Uterus (tissue), 4 donors: Measurements from ENCODE around the gene C4orf50. TPM values are rescaled to one million over a fixed set of nuclear protein-coding genes. Genes with fewer than 3 reads are reported as not detected.
A peak's percentile ranks its signal among the peaks of the same experiment; 100 is the strongest.

Source experiments
- DNase-seq, 2 donors: peaks; one replicate each; pipeline ENCODE4 v3.0.0-alpha.2; 2019 to 2020
- H3K27ac ChIP-seq, 2 donors: fragments of 200-600 bp; sonication (generic); 1 replicate in 1 of 2; 2 replicates in 1 of 2; pipeline ENCODE4 v1.5.1; 2016 to 2018
- H3K27me3 ChIP-seq, 2 donors: fragments of 200-600 bp; sonication (generic); one replicate each; pipeline ENCODE4 v1.5.1; 2018 to 2019; ENCODE audit warnings: control low read depth in 1 of 2
- H3K36me3 ChIP-seq, 2 donors: fragments of 200-600 bp; sonication (generic); one replicate each; pipeline ENCODE4 v1.5.1; 2019; ENCODE audit warnings: control low read depth in 1 of 2
- H3K4me1 ChIP-seq, 2 donors: fragments of 200-600 bp; sonication (generic); one replicate each; pipeline ENCODE4 v1.5.1; 2018 to 2019; ENCODE audit warnings: control low read depth in 1 of 2
- H3K4me3 ChIP-seq, 2 donors: fragments of 200-600 bp; sonication (generic); 1 replicate in 1 of 2; 2 replicates in 1 of 2; pipeline ENCODE4 v1.5.1; 2018 to 2019; ENCODE audit warnings: mild to moderate bottlenecking in 1 of 2
- H3K9me3 ChIP-seq, 2 donors: fragments of 200-600 bp; sonication (generic); one replicate each; pipeline ENCODE4 v1.5.1; 2019; ENCODE audit warnings: control low read depth in 1 of 2
- POLR2A ChIP-seq, 2 donors: fragments of 450-650 bp; IDR thresholded peaks; one replicate each; pipeline ENCODE4 v1.6.1; 2016; ENCODE audit warnings: antibody characterized with exemption in 2 of 2, mild to moderate bottlenecking in 1 of 2, moderate library complexity in 1 of 2
- intact Hi-C: fragments of 100-400 bp; cut with DNase I; formaldehyde crosslinking; loops from one replicate; pipeline ENCODE4 v1.15.1; 2023; ENCODE audit warnings: low total_unique reads
- total RNA-seq, 4 donors: library from RNA; depleted of rRNA in 3 of 4; stranded (reverse); fragments of >200 nt in 3 of 4; gene quantifications; one replicate each; pipeline versions ENCODE4 v1.1.0 to v1.2.4, GENCODE V29; 2014 to 2023
- TF ChIP-seq, protein P1 (sequence below), 4 experiments: fragments of 200-600 bp in 2 of 4; fragments of 450-650 bp in 2 of 4; sonication (generic) in 2 of 4; IDR thresholded peaks; one replicate each; pipeline ENCODE4 v1.5.1; 2016 to 2019; ENCODE audit warnings: antibody characterized with exemption in 4 of 4, mild to moderate bottlenecking in 2 of 4, moderate library complexity in 1 of 4
- donor health status: DM: yes; HTN: yes; CAD: no.

The C4orf50 gene
- total RNA-seq, 4 donors from 2014 or later: under 0.01 to 0.07 TPM; not detected in 2

GRCh38 chr4:5890063-5890727 is 128.0 kb downstream of the C4orf50 start:
- intact Hi-C loops: no loop called here
- H3K4me3 ChIP-seq: peak overlapping the region in 1 of 2 donors; percentile 1
- no peak overlapping the region for H3K27ac ChIP-seq
- no peaks in the 10 kb centered on the region for H3K9me3 ChIP-seq
- no peaks in the 10 kb centered on the region for H3K36me3 ChIP-seq
- no peak for TF ChIP-seq POLR2A (IDR thresholded peaks at IDR 0.05)
- TF ChIP-seq, protein P1, sequence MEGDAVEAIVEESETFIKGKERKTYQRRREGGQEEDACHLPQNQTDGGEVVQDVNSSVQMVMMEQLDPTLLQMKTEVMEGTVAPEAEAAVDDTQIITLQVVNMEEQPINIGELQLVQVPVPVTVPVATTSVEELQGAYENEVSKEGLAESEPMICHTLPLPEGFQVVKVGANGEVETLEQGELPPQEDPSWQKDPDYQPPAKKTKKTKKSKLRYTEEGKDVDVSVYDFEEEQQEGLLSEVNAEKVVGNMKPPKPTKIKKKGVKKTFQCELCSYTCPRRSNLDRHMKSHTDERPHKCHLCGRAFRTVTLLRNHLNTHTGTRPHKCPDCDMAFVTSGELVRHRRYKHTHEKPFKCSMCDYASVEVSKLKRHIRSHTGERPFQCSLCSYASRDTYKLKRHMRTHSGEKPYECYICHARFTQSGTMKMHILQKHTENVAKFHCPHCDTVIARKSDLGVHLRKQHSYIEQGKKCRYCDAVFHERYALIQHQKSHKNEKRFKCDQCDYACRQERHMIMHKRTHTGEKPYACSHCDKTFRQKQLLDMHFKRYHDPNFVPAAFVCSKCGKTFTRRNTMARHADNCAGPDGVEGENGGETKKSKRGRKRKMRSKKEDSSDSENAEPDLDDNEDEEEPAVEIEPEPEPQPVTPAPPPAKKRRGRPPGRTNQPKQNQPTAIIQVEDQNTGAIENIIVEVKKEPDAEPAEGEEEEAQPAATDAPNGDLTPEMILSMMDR (IDR thresholded peaks at IDR 0.05): no peak
- no peak for DNase-seq
- H3K4me1 ChIP-seq: peaks cover 0 to 6% of the 10 kb centered on the region in 2 donors
- H3K27me3 ChIP-seq: peaks cover 29 to 31% of the 10 kb centered on the region in 2 donors

- Histone ChIP-seq H3K9me3 (no peaks in the 10 kb centered on the region), H3K4me1 (peaks cover 0 to 6% of the 10 kb centered on the region in 2 donors), H3K27me3 (peaks cover 28 to 31% of the 10 kb centered on the region in 2 donors), H3K27ac (no peak overlapping the region), H3K4me3 (peak overlapping the region in 1 of 2 donors; percentile 54), H3K36me3 (no peaks in the 10 kb centered on the region)
- no peak for TF ChIP-seq POLR2A (IDR thresholded peaks at IDR 0.05)
- TF ChIP-seq, protein P1 (IDR thresholded peaks at IDR 0.05): no peak
- intact Hi-C loops: no loop called here
- no peak for DNase-seq
Measured at GRCh38 chr4:5889002-5889696, 129.1 kb downstream of the C4orf50 start.

DNA sequence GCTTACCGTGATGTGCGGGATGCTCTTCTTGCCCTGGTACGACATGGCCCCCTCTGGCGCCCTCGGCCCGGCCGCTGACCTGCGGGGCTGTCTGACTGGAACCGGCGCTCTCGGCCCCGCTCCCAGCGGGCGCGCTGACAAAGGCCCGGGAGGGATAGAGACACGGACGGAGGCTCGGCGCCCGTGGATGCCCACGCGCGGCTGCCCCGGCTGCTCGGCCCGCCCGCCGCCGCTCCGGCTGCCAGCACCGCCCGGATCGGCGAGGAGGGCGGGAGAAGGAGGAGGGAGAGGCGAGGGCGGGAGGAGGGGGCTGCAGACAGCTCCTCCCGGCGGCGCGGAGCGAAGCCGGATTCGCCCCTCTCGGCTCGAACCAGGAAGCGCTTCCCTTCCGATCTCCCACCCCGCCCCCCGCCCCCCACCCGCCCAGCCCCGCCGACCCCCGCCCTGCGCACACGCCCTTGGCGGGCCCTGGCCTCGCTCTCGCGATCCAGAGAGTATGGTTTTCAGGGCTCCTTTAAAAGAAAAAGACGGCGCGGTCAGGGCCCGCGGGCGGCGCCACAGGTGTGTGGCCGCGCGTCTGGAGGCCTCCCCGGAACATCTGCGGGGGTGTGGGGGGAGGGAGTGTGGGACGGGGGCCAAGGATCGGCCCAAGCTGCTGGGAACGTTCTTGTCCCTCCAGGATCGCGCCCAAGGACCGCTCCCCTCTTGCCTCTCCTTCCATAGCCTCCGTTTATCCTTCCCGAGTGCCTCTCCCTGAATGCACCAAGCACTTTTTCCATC is 129.8 kb downstream of the C4orf50 start:
- peak overlapping the region; percentile 45 to 54 for H3K4me3 ChIP-seq
- intact Hi-C loops: no loop called here
- no peaks in the 10 kb centered on the region for H3K36me3 ChIP-seq
- peak in 1 of 2 donors; percentile 10 for TF ChIP-seq POLR2A (IDR thresholded peaks at IDR 0.05)
- TF ChIP-seq, protein P1 (IDR thresholded peaks at IDR 0.05): no peak
- DNase-seq: no peak
- H3K27ac ChIP-seq: no peak overlapping the region
- no peaks in the 10 kb centered on the region for H3K9me3 ChIP-seq
- H3K27me3 ChIP-seq: peaks cover 22 to 24% of the 10 kb centered on the region in 2 donors
- peaks cover 0 to 6% of the 10 kb centered on the region in 2 donors for H3K4me1 ChIP-seq

GRCh38 chr4:5887361-5888221 is 130.6 kb downstream of the C4orf50 start:
- H3K27ac ChIP-seq: no peak overlapping the region
- H3K4me1 ChIP-seq: peaks cover 0 to 4% of the 10 kb centered on the region in 2 donors
- H3K9me3 ChIP-seq: no peaks in the 10 kb centered on the region
- intact Hi-C loops: no loop called here
- peak in 1 of 2 donors; percentile 25 for DNase-seq
- H3K27me3 ChIP-seq: peaks cover 22% of the 10 kb centered on the region in 2 donors
- no peaks in the 10 kb centered on the region for H3K36me3 ChIP-seq
- TF ChIP-seq, protein P1 (IDR thresholded peaks at IDR 0.05): no peak
- no peak for TF ChIP-seq POLR2A (IDR thresholded peaks at IDR 0.05)
- H3K4me3 ChIP-seq: peak overlapping the region; percentile 45 to 54
